ENCODE results near the gene RAC3. TPM values are rescaled to one million over a fixed set of nuclear protein-coding genes. Genes with fewer than 3 reads are reported as not detected.

RAC3 gene
- total and polyA plus RNA-seq, 9 of the 15 experiments (the other 6 are each of a cell fraction or from before 2014, with no cell fraction given), result 0.23 to 292 (median 118) TPM

DNA sequence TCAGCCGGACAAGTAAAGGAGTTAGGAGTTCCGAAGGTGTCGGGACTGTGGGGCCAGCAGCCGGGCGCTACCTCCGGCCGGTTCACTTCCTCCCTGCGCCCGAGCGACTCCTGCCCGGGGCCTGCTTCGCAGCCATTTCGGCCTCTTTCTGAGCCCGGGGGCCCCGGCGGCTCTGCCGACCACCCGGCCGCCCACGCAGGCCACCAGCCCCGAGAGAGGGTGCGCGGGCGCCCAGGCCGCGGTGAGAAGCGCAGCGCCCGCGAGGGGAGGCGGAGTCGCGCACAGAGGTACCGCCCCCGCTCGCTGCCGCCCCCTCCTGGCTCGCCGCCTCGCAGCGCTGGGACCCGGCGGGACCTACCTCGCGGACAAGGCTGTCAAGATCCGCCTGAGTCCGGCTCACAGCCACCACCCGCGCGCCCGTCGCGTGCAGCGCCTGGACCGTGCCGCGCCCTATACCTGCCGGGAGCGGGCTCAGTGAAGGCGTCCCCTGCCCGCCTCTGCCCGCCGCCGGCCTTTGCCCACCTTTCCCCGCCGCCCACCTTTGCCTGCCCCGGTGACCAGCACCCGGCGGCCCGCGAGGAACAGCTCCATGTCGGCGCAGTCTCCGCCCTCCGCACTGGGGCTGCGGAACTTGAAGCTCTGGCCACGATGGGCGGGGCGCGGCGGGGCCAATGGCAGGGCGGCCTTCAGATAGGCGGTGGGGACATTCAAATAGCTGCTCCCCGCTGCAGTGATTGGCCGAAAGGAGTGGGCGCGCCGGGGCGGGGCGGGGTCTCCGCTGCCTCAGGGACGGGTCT, 5.8 kb downstream of the RAC3 start, which contains the start of gene DCXR (continued):
- TF ChIP-seq ZNF174 (CRISPR knock-in tag; IDR thresholded peaks at IDR 0.05) (no peak), RBM34 (IDR thresholded peaks at IDR 0.05; ENCODE audit: borderline replicate concordance, insufficient read depth, low read length) (peak; percentile 83; the same call in 1 of the 2 replicates), NEUROD1 (IDR thresholded peaks at IDR 0.05; ENCODE audit: borderline replicate concordance, low read depth, low read length, partially characterized antibody) (peak; percentile 66), SRF (CRISPR knock-in tag; IDR thresholded peaks at IDR 0.05) (peak in 1 of 2 experiments; percentile 66; a peak in 1 of 4 replicates), ZBTB17 (CRISPR knock-in tag; IDR thresholded peaks at IDR 0.05) (peak; percentile 70; the same call in 1 of the 2 replicates), MBD2 (IDR thresholded peaks at IDR 0.05; ENCODE audit: borderline replicate concordance, low read depth) (peak; percentile 70; the same call in 1 of the 2 replicates), POU5F1 (IDR thresholded peaks at IDR 0.05; ENCODE audit: borderline replicate concordance, low read depth, low read length, partially characterized antibody) (no peak), RNF2 (IDR thresholded peaks at IDR 0.05) (peak; percentile 71), EGR1 (conservative IDR thresholded peaks at IDR 0.05) (peak; percentile 90), TBP (optimal IDR thresholded peaks at IDR 0.05; ENCODE audit: low read depth, low read length) (peak; percentile 91), TAF1 (IDR thresholded peaks at IDR 0.05; ENCODE audit: control insufficient read depth, extremely low read depth, insufficient read depth, low read length, severe bottlenecking) (peak; percentile 54), L3MBTL2 (IDR thresholded peaks at IDR 0.05) (peak; percentile 87), KDM1A (IDR thresholded peaks at IDR 0.05) (no peak), MYC (IDR thresholded peaks at IDR 0.05; ENCODE audit: low read depth, low read length) (peak; percentile 96), MYC (CRISPR knock-in tag; IDR thresholded peaks at IDR 0.05; ENCODE audit: borderline replicate concordance, low read depth) (0 out of 2 replicates have a peak, but pooled peaks have one; percentile 8), SP1 (CRISPR knock-in tag; IDR thresholded peaks at IDR 0.05) (peak; percentile 97), NCOA1 (IDR thresholded peaks at IDR 0.05; ENCODE audit: low read depth) (peak; percentile 37; the same call in 1 of the 2 replicates), RB1 (IDR thresholded peaks at IDR 0.05; ENCODE audit: low read depth) (peak; percentile 87), FOXJ2 (tag; IDR thresholded peaks at IDR 0.05) (no peak)
- TF ChIP-seq, protein P1, sequence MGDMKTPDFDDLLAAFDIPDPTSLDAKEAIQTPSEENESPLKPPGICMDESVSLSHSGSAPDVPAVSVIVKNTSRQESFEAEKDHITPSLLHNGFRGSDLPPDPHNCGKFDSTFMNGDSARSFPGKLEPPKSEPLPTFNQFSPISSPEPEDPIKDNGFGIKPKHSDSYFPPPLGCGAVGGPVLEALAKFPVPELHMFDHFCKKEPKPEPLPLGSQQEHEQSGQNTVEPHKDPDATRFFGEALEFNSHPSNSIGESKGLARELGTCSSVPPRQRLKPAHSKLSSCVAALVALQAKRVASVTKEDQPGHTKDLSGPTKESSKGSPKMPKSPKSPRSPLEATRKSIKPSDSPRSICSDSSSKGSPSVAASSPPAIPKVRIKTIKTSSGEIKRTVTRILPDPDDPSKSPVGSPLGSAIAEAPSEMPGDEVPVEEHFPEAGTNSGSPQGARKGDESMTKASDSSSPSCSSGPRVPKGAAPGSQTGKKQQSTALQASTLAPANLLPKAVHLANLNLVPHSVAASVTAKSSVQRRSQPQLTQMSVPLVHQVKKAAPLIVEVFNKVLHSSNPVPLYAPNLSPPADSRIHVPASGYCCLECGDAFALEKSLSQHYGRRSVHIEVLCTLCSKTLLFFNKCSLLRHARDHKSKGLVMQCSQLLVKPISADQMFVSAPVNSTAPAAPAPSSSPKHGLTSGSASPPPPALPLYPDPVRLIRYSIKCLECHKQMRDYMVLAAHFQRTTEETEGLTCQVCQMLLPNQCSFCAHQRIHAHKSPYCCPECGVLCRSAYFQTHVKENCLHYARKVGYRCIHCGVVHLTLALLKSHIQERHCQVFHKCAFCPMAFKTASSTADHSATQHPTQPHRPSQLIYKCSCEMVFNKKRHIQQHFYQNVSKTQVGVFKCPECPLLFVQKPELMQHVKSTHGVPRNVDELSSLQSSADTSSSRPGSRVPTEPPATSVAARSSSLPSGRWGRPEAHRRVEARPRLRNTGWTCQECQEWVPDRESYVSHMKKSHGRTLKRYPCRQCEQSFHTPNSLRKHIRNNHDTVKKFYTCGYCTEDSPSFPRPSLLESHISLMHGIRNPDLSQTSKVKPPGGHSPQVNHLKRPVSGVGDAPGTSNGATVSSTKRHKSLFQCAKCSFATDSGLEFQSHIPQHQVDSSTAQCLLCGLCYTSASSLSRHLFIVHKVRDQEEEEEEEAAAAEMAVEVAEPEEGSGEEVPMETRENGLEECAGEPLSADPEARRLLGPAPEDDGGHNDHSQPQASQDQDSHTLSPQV (IDR thresholded peaks at IDR 0.05), result peak; percentile 23; the same call in 1 of the 2 replicates
- TF ChIP-seq, protein P2, sequence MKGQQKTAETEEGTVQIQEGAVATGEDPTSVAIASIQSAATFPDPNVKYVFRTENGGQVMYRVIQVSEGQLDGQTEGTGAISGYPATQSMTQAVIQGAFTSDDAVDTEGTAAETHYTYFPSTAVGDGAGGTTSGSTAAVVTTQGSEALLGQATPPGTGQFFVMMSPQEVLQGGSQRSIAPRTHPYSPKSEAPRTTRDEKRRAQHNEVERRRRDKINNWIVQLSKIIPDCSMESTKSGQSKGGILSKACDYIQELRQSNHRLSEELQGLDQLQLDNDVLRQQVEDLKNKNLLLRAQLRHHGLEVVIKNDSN (CRISPR knock-in tag; IDR thresholded peaks at IDR 0.05), result peak; percentile 28; the same call in 1 of the 2 replicates
- TF ChIP-seq, protein P3, sequence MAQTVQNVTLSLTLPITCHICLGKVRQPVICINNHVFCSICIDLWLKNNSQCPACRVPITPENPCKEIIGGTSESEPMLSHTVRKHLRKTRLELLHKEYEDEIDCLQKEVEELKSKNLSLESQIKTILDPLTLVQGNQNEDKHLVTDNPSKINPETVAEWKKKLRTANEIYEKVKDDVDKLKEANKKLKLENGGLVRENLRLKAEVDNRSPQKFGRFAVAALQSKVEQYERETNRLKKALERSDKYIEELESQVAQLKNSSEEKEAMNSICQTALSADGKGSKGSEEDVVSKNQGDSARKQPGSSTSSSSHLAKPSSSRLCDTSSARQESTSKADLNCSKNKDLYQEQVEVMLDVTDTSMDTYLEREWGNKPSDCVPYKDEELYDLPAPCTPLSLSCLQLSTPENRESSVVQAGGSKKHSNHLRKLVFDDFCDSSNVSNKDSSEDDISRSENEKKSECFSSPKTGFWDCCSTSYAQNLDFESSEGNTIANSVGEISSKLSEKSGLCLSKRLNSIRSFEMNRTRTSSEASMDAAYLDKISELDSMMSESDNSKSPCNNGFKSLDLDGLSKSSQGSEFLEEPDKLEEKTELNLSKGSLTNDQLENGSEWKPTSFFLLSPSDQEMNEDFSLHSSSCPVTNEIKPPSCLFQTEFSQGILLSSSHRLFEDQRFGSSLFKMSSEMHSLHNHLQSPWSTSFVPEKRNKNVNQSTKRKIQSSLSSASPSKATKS (CRISPR knock-in tag; IDR thresholded peaks at IDR 0.05), result no peak

All from K562 (cell line).